Measurements from ENCODE around the gene MEA1. TPM values are rescaled to one million over a fixed set of nuclear protein-coding genes. Genes with fewer than 3 reads are reported as not detected.

Gene MEA1
- total RNA-seq, 2 experiments from 2014 or later, result 90.2 to 94.4 TPM

- DNase-seq, result no peak
- no peak overlapping the region for H3K27ac Mint-ChIP-seq
- ChIA-PET CTCF (interaction anchor here (0.8 kb wide), 1 partner anchor 176 kb away, joined by 3 read pairs; no protein-coding TSS in a partner anchor), POLR2A (no interaction called here)
- H3K36me3 Mint-ChIP-seq, result peaks cover 15% of the 10 kb centered on the region
- H3K27me3 Mint-ChIP-seq, result no peaks in the 10 kb centered on the region
- H3K9me3 Mint-ChIP-seq, result no peaks in the 10 kb centered on the region
- no peak overlapping the region for H3K4me3 Mint-ChIP-seq
- intact Hi-C loops (cut with micrococcal nuclease), result no loop called here
- peaks cover 9% of the 10 kb centered on the region for H3K4me1 Mint-ChIP-seq (ENCODE audit: low read depth)
Measured at GRCh38 chr6:42968126-42968701, 45.5 kb downstream of the MEA1 start.

GRCh38 chr6:42967228-42967627 is 46.5 kb downstream of the MEA1 start:
- intact Hi-C loops (cut with micrococcal nuclease), result no loop called here
- H3K4me3 Mint-ChIP-seq, result no peak overlapping the region
- DNase-seq, result no peak
- CTCF ChIA-PET, result no interaction called here
- H3K4me1 Mint-ChIP-seq (ENCODE audit: low read depth), result peaks cover 9% of the 10 kb centered on the region
- H3K9me3 Mint-ChIP-seq, result no peaks in the 10 kb centered on the region
- no peak overlapping the region for H3K27ac Mint-ChIP-seq
- POLR2A ChIA-PET, result no interaction called here
- H3K36me3 Mint-ChIP-seq, result peaks cover 22% of the 10 kb centered on the region
- H3K27me3 Mint-ChIP-seq, result no peaks in the 10 kb centered on the region

- no peak for DNase-seq
- ChIA-PET POLR2A (no interaction called here), CTCF (no interaction called here)
- H3K36me3 Mint-ChIP-seq, result peaks cover 27% of the 10 kb centered on the region
- peaks cover 10% of the 10 kb centered on the region for H3K4me1 Mint-ChIP-seq (ENCODE audit: low read depth)
- intact Hi-C loops (cut with micrococcal nuclease), result no loop called here
- no peaks in the 10 kb centered on the region for H3K9me3 Mint-ChIP-seq
- no peak overlapping the region for H3K4me3 Mint-ChIP-seq
- no peak overlapping the region for H3K27ac Mint-ChIP-seq
- H3K27me3 Mint-ChIP-seq, result no peaks in the 10 kb centered on the region
Measured at GRCh38 chr6:42966571-42966970, 47.2 kb downstream of the MEA1 start.

DNA sequence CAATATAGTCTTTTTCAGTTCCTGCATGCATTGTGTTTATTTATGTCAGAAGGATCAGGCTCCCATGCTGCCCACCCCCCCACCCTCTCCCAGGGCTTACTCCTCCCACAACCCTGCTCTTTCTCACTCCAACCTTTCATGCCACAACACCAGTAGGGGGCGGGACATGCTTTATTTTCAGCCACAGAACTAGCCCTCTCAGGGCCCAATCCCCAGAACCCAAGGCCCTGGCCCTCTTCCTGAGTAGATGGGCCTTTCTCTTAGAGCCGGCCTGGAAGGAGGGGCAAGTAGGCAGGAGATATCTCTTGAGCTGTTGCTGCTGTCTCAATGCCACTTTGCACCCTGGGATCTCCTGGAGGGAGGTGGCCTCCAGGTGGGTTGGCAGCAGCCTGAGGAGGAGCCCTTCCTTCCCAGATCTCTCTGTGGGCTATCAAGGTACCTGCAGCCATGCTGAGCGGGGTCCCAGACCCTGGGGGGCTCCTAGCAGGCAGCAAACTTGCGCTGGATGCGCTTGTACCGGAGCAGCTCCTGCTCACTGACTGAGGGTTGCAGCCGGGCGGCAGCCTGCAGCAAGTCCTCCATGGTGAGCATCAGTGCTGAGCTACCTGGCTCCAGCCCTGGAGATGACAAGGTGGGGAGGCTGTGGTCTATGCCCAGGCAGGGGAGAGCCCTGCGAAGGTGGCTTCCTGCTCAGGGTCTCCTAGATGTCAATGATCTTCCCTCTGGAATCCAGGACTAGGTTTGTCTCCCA is 49.7 kb downstream of the MEA1 start:
- Mint-ChIP-seq H3K4me3 (no peak overlapping the region), H3K36me3 (peaks cover 21% of the 10 kb centered on the region), H3K27me3 (no peaks in the 10 kb centered on the region), H3K4me1 (ENCODE audit: low read depth) (peaks cover 13% of the 10 kb centered on the region), H3K27ac (no peak overlapping the region), H3K9me3 (no peaks in the 10 kb centered on the region)
- POLR2A ChIA-PET, result no interaction called here
- CTCF ChIA-PET, result interaction anchor here (0.6 to 1.8 kb wide), 4 partner anchors 11 to 179 kb away, joined by 3 to 15 read pairs (median 4); partner anchors contain the start of gene RRP36
- intact Hi-C loops (cut with micrococcal nuclease), result loop anchor here (5.0 kb wide), 1 partner anchor 62 kb away; no protein-coding TSS in a partner anchor
- DNase-seq, result peak; percentile 63

- ChIA-PET CTCF (interaction anchor here (0.5 kb wide), 1 partner anchor 104 kb away, joined by 4 read pairs; no protein-coding TSS in a partner anchor), POLR2A (no interaction called here)
- H3K36me3 Mint-ChIP-seq, result peaks cover 19% of the 10 kb centered on the region
- H3K27me3 Mint-ChIP-seq, result no peaks in the 10 kb centered on the region
- no peak for DNase-seq
- H3K4me1 Mint-ChIP-seq (ENCODE audit: low read depth), result peaks cover 13% of the 10 kb centered on the region
- no peaks in the 10 kb centered on the region for H3K9me3 Mint-ChIP-seq
- H3K27ac Mint-ChIP-seq, result no peak overlapping the region
- no peak overlapping the region for H3K4me3 Mint-ChIP-seq
- intact Hi-C loops (cut with micrococcal nuclease), result loop anchor here (5.0 kb wide), 1 partner anchor 61 kb away; no protein-coding TSS in a partner anchor
Measured at GRCh38 chr6:42963179-42963854, 50.4 kb downstream of the MEA1 start.

- no peak overlapping the region for H3K4me3 Mint-ChIP-seq
- CTCF ChIA-PET, result interaction anchor here (0.5 to 1.0 kb wide), 2 partner anchors 105 to 181 kb away, joined by 4 read pairs; no protein-coding TSS in a partner anchor
- no peak overlapping the region for H3K27ac Mint-ChIP-seq
- POLR2A ChIA-PET, result no interaction called here
- no peaks in the 10 kb centered on the region for H3K9me3 Mint-ChIP-seq
- H3K4me1 Mint-ChIP-seq (ENCODE audit: low read depth), result peaks cover 13% of the 10 kb centered on the region
- no peak for DNase-seq
- peaks cover 19% of the 10 kb centered on the region for H3K36me3 Mint-ChIP-seq
- intact Hi-C loops (cut with micrococcal nuclease), result loop anchor here (5.0 kb wide), 1 partner anchor 60 kb away; no protein-coding TSS in a partner anchor
- no peaks in the 10 kb centered on the region for H3K27me3 Mint-ChIP-seq
Measured at GRCh38 chr6:42962502-42963178, 51.1 kb downstream of the MEA1 start.

DNA sequence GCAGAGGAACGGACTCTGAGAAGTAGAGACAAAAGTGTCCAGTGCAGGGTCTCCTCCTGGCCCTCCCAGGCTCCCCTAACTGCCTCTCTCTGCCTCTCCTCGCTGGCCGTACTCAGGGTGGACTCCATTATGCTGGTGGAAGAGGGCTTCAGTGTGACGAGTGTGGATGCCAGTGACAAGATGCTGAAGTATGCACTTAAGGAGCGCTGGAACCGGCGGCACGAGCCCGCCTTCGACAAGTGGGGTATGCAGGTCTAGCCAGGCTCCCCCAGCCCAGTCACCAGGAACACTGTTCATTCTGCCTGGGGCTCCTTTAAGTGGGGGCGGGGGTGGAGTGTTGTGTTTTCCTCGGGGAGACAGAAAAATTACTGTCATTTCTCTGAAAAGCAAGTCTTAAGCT is 51.6 kb downstream of the MEA1 start:
- ChIA-PET CTCF (interaction anchor here (1.0 kb wide), 1 partner anchor 182 kb away, joined by 4 read pairs; no protein-coding TSS in a partner anchor), POLR2A (no interaction called here)
- no peak for DNase-seq
- peaks cover 13% of the 10 kb centered on the region for H3K4me1 Mint-ChIP-seq (ENCODE audit: low read depth)
- no peak overlapping the region for H3K27ac Mint-ChIP-seq
- no peaks in the 10 kb centered on the region for H3K9me3 Mint-ChIP-seq
- no peaks in the 10 kb centered on the region for H3K27me3 Mint-ChIP-seq
- peaks cover 16% of the 10 kb centered on the region for H3K36me3 Mint-ChIP-seq
- intact Hi-C loops (cut with micrococcal nuclease), result loop anchor here (5.0 kb wide), 1 partner anchor 60 kb away; no protein-coding TSS in a partner anchor
- H3K4me3 Mint-ChIP-seq, result no peak overlapping the region

Other genes with a start within 250 kb of the MEA1 start
- 10 to 100 TPM; 12.0 to 12.1 TPM for gene BICRAL, start 231.9 kb downstream of the MEA1 start, total RNA-seq
- 100 to 1,000 TPM; 111 to 117 TPM for gene RPL7L1, start 134.3 kb downstream of the MEA1 start, total RNA-seq
- gene PTCRA, start 97.9 kb downstream of the MEA1 start, total RNA-seq, result not detected
- gene CNPY3, start 84.5 kb downstream of the MEA1 start, total RNA-seq, result 10 to 100 TPM; 32.2 to 37.6 TPM
- gene GNMT, start 53.2 kb downstream of the MEA1 start, total RNA-seq, result not detected
- 10 to 100 TPM; 25.6 to 26.4 TPM for gene PEX6, start 34.8 kb downstream of the MEA1 start, total RNA-seq
- 10 to 100 TPM; 59.1 to 60.2 TPM for gene PPP2R5D, start 29.4 kb downstream of the MEA1 start, total RNA-seq
- 10 to 100 TPM; 48.1 to 52.3 TPM for gene KLHDC3, start 303 bp upstream of the MEA1 start, total RNA-seq
- 10 to 100 TPM; 54.0 to 55.6 TPM for gene RRP36, start 7.7 kb upstream of the MEA1 start, total RNA-seq
- 10 to 100 TPM; 23.2 to 23.8 TPM for gene CUL7, start 39.9 kb upstream of the MEA1 start, total RNA-seq
- 10 to 100 TPM; 91.0 to 95.4 TPM for gene MRPL2, start 45.5 kb upstream of the MEA1 start, total RNA-seq
- gene KLC4, start 45.7 kb upstream of the MEA1 start, total RNA-seq, result 10 to 100 TPM; 11.0 to 11.9 TPM
- 1 to 10 TPM; 1.3 to 1.5 TPM for gene PTK7, start 62.4 kb upstream of the MEA1 start, total RNA-seq
- gene SRF, start 157.3 kb upstream of the MEA1 start, total RNA-seq, result 10 to 100 TPM; 40.5 to 40.8 TPM
- gene CUL9, start 168.2 kb upstream of the MEA1 start, total RNA-seq, result 10 to 100 TPM; 37.8 to 38.4 TPM
- gene DNPH1, start 215.5 kb upstream of the MEA1 start, total RNA-seq, result 10 to 100 TPM; 57.5 to 57.9 TPM
- under 1 TPM; 0.31 to 0.34 TPM for gene TTBK1, start 229.5 kb upstream of the MEA1 start, total RNA-seq

Data from activated CD4-positive, alpha-beta memory T cell treated with anti-CD3 and anti-CD28 coated beads for 36 hours (primary cell).